NCI-H526 treated with DMSO at 0.1 percent for 48 hours (cell line): ENCODE results near the gene SGO1.
"Not testable (repeated sequence)": the region's sequence is repeated elsewhere in the genome, so short reads cannot be mapped to it uniquely, and the experiment has no call there.

ENCODE experiments used
- DNase-seq: peaks from one replicate; lab custom pipeline; 2025; lab: John Stamatoyannopoulos, UW

The SGO1 gene

GRCh38 chr3:20185679-20186599, at the start of gene SGO1:
Gene SGO1 (minus strand): TSS chr3:20186206. CDS start chr3:20184027, 2,179 bp downstream.
- peak; percentile 95 for DNase-seq

GRCh38 chr3:20235796-20236195, 49.8 kb upstream of the SGO1 start:
- no peak for DNase-seq

- no peak for DNase-seq
Measured at GRCh38 chr3:20232906-20233780, 47.1 kb upstream of the SGO1 start.

- DNase-seq: no peak
Measured at GRCh38 chr3:20230954-20231353, 44.9 kb upstream of the SGO1 start.

- DNase-seq: peak; percentile 49
Measured at GRCh38 chr3:20225769-20226168, 39.8 kb upstream of the SGO1 start.

- DNase-seq: no peak
Measured at GRCh38 chr3:20222274-20222673, 36.3 kb upstream of the SGO1 start.

- DNase-seq: no peak
Measured at GRCh38 chr3:20218215-20218614, 32.2 kb upstream of the SGO1 start.

GRCh38 chr3:20215636-20216035, 29.6 kb upstream of the SGO1 start:
- no peak for DNase-seq

- not testable (repeated sequence) for DNase-seq
Measured at GRCh38 chr3:20213491-20213890, 27.5 kb upstream of the SGO1 start.

- DNase-seq: peak; percentile 82
Measured at GRCh38 chr3:20207945-20208344, 21.9 kb upstream of the SGO1 start.

GRCh38 chr3:20205898-20206297, 19.9 kb upstream of the SGO1 start:
- DNase-seq: not testable (repeated sequence)

GRCh38 chr3:20201143-20201542, 15.1 kb upstream of the SGO1 start:
- no peak for DNase-seq

GRCh38 chr3:20197775-20198174, 11.8 kb upstream of the SGO1 start:
- no peak for DNase-seq

- no peak for DNase-seq
Measured at GRCh38 chr3:20194793-20195460, 8.9 kb upstream of the SGO1 start.

- no peak for DNase-seq
Measured at GRCh38 chr3:20190991-20191390, 5.0 kb upstream of the SGO1 start.

GRCh38 chr3:20186600-20187004, 596 bp upstream of the SGO1 start:
- DNase-seq: no peak

GRCh38 chr3:20185331-20185678, 701 bp downstream of the SGO1 start:
- DNase-seq: no peak

GRCh38 chr3:20182206-20182605, 3.8 kb downstream of the SGO1 start:
- DNase-seq: no peak

GRCh38 chr3:20181276-20181675, 4.7 kb downstream of the SGO1 start:
- DNase-seq: no peak

GRCh38 chr3:20173844-20174410, 12.1 kb downstream of the SGO1 start:
- DNase-seq: no peak

GRCh38 chr3:20161714-20162113, 24.3 kb downstream of the SGO1 start:
- no peak for DNase-seq

- no peak for DNase-seq
Measured at GRCh38 chr3:20160230-20160629, 25.8 kb downstream of the SGO1 start.
